ENCODE data around the gene POLR3K.
"Not testable (repeated sequence)": the region's sequence is repeated elsewhere in the genome, so short reads cannot be mapped to it uniquely, and the experiment has no call there.

Gene POLR3K

GRCh38 chr16:42691-43090 is 10.7 kb downstream of the POLR3K start:
- DNase-seq (ENCODE audit: low read depth in 2 of 2), result no peak

GRCh38 chr16:42069-42457 is 11.3 kb downstream of the POLR3K start:
- DNase-seq (ENCODE audit: low read depth in 2 of 2), result no peak

GRCh38 chr16:41439-42068 is 11.9 kb downstream of the POLR3K start:
- DNase-seq (ENCODE audit: low read depth in 2 of 2), result no peak

GRCh38 chr16:38941-39892 is 14.2 kb downstream of the POLR3K start:
- peak; percentile 36 to 38 for DNase-seq (ENCODE audit: low read depth in 2 of 2)

GRCh38 chr16:38206-38605 is 15.2 kb downstream of the POLR3K start:
- DNase-seq (ENCODE audit: low read depth in 2 of 2), result not testable (repeated sequence)

DNA sequence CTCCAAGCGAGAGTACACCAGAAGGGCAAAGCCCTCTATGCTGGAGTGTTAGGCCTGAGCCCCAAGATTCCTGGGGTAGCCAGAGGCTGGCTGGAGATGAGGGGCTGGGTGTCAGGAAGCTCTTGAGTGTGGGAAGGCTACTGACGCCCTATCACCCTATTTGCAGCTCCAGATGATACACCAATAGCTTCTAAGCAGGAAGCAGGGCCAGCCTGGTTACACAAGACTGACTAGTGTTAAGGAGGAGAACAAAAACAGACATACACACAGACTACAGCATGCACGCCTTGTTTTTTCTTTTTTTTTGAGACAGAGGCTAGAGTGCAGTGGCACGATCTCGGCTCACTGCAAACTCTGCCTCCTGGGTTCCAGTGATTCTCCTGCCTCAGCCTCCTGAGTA is 15.9 kb downstream of the POLR3K start:
- no peak for DNase-seq (ENCODE audit: low read depth in 2 of 2)

DNA sequence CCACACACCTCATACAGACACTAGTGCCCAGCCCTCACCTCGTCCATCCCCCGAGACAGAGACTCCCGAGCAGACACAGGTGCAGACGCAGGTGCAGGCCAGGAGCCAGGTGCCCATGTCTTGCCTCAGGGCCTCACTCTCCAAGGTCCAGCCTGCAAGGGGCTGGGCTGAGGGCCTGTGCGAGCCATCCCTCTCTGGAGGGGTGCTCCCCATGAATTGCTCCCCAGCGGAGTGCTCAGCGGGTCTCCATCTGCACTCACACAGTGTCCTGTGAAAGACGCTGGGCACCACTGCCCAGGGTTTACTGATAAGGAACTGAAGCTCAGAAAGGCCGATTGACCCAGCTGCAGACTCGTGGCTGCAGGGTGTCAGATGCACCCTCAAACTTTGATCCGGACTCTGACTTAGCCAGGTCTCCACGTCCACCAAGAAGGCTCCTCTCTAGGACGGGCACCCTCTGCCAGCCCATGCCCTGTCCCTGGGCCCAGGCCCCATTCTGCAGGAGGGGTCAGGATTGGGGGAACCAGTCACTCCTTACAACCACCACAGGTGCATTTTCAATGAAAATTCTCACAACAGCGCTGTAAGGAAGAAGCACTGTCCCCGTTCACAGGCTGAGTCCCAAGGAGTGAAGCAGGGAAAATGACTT is 16.9 kb downstream of the POLR3K start:
- no peak for DNase-seq (ENCODE audit: low read depth in 2 of 2)

- DNase-seq (ENCODE audit: low read depth in 2 of 2), result no peak
These were observed 17.6 kb downstream of the POLR3K start for GRCh38 chr16:35678-36305.

GRCh38 chr16:35011-35677 is 18.3 kb downstream of the POLR3K start:
- no peak for DNase-seq (ENCODE audit: low read depth in 2 of 2)

GRCh38 chr16:34648-34987 is 18.8 kb downstream of the POLR3K start:
- DNase-seq (ENCODE audit: low read depth in 2 of 2), result no peak

DNA sequence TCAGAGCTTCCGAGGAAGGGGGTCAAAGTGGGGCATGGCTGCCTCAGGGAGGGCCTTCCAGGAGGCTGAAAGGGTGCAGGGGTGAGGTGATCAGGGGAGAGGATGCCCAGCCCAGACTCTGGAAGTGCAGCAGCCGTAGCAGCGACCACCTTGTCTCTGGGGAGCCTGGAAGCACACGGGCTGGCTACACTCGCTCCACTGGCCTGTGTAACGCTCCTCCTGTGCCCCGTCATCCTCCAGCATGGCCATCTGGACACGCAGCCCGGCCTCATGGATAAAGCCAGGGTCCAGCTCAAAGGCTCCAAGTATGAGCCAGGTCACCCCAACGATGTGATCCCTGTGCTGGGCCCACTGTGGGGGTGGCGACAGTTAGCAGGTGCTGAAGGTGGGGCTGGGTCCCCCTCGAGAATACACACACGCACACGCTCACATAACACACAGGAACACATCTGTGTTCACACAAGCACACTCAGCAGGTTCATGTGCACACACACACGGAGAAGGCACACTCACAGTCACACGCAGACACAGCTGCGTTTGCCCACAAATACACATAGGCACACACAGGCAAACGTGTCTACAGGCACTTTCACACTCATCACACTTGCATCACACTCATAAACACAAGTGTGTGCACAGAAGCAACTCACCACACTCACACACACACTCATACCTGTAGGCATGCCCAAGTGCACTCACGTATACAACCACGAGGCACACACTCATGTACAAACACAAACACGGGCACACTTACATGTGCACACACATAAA is 19.3 kb downstream of the POLR3K start:
- no peak for DNase-seq (ENCODE audit: low read depth in 2 of 2)

DNA sequence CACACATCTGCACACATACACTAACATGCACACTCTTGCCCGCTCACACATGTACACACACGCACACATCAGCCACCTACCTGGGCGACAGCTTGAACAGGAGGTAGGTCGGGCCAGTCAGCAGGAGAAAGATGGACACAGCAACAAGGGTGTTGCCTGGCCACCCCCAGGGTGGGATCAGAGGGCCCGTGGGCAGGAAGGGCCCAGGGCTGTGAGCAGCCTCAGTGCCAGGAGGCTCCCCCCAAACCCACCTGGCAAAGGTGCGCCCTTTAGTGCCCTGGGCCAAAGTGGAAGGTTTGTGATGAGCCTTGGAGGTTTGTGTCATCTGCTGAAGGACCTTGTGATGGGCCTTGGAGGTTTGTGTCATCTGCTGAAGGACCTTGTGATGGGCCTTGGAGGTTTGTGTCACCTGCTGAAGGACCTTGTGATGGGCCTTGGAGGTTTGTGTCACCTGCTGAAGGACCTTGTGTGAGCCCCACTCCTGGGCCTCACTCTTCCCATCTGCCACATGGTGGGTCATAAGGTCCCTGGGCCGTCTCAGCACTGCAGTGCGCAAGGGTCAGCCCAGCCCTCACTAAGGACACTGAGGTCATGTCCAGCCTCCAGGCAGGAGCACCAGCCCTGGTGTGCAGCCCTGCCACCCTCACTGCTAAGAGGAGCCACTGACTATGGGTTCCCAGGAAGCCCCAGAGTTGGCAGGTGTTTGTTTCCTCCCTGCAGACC is 20.1 kb downstream of the POLR3K start:
- not testable (repeated sequence) for DNase-seq (ENCODE audit: low read depth in 2 of 2)

DNA sequence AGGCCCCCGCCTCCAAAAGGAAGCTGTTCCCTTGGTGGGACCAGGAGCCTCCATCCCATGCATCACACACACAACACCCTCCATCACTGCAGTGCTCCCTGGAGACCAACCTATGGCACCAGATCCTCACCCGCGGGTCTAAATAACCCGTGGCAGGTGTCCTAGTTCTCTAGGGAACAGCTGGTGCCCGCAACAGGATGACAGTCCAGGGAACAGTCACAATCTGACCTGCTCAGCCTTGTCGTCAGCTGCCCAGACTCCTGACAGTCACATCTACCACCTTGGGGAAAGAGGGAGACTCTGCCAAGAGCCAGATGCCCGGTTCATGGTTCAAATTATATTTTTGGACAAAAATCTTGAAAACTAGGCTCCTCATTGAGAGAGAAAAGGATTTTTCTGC is 22.8 kb downstream of the POLR3K start:
- not testable (repeated sequence) for DNase-seq (ENCODE audit: low read depth in 2 of 2)

- not testable (repeated sequence) for DNase-seq (ENCODE audit: low read depth in 2 of 2)
These were observed 27.5 kb downstream of the POLR3K start for GRCh38 chr16:25926-26348.

DNA sequence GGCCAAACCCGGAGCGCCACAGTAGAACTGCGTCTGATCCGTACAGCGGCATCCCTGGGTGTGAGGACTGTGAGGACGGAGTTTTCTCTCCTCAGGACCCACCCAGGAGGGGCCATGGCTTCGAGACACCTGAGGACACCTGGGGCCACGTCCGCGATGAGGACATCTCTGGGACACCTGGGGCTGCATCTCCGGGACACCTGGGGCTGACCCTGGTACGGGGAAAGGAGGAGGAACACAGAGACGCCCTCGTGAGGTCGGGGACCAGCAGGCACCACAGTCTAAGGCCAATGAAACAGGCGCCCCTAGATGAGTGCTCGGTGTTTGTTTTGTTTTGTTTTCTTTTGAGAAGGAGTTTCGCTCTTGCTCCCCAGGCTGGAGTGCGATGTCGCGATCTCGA is 29.3 kb downstream of the POLR3K start:
- not testable (repeated sequence) for DNase-seq (ENCODE audit: low read depth in 2 of 2)

DNA sequence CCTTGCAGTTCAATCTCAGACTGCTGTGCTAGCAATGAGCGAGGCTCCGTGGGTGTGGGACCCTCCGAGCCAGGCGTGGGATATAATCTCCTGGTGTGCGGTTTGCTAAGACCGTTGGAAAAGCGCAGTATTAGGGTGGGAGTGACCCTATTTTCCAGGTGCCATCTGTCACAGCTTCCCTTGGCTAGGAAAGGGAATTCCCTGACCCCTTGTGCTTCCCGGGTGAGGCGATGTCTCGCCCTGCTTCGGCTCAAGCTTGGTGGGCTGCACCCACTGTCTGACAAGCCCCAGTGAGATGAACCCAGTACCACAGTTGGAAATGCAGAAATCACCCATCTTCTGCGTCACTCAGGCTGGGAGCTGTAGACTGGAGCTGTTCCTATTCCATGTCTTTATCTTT is 32.5 kb downstream of the POLR3K start:
- not testable (repeated sequence) for DNase-seq (ENCODE audit: low read depth in 2 of 2)

GRCh38 chr16:17062-17765 is 36.2 kb downstream of the POLR3K start:
- DNase-seq (ENCODE audit: low read depth in 2 of 2), result not testable (repeated sequence)

- peak; percentile 77 to 90 for DNase-seq (ENCODE audit: low read depth in 2 of 2)
These were observed 42.6 kb downstream of the POLR3K start for GRCh38 chr16:10772-11171.

DNA sequence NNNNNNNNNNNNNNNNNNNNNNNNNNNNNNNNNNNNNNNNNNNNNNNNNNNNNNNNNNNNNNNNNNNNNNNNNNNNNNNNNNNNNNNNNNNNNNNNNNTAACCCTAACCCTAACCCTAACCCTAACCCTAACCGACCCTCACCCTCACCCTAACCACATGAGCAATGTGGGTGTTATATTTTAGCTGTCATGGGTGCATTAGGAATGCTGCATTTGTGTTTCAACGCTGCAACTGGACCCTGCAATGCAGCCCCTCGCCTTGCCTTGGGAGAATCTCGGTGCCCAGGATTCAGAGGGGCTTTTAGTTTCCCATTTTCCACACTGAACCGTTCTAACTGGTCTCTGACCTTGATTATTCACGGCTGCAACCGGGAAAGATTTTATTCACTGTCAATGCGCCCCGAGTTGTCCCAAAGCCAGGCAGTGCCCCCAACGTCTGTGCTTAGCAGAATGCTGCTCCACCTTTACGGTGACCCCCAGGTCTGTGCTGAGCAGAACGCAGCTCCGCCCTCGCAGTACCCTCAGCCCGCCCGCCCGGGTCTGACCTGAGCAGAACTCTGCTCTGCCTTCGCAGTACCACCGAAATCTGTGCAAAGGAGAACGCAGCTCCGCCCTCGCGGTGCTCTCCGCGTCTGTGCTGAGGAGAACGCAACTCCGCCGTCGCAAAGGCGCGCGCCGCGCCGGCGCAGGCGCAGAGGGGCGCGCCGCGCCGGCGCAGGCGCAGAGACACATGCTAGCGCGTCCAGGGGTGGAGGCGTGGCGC is 43.3 kb downstream of the POLR3K start:
- no peak for DNase-seq (ENCODE audit: low read depth in 2 of 2)

Measured in stimulated activated CD8-positive, alpha-beta memory T cell treated with anti-CD3 and anti-CD28 coated beads, Interleukin-7, amount 100 ng/mL, for 4 hours (primary cell).